HFFc6 (cell line): ENCODE results near the gene C1QTNF8. TPM values are rescaled to one million over a fixed set of nuclear protein-coding genes. Genes with fewer than 3 reads are reported as not detected.

Experiments
- DNase-seq: peaks from one replicate; pipeline ENCODE4 v3.0.0-alpha.2; 2018
- H3K27ac Mint-ChIP-seq: 2 replicates; pipeline ENCODE4 v1.8.0; 2020; ENCODE audit warnings: mild to moderate bottlenecking, mixed read lengths
- H3K27me3 Mint-ChIP-seq: 2 replicates; pipeline ENCODE4 v1.8.0; 2021; ENCODE audit warnings: mild to moderate bottlenecking, moderate library complexity, mixed read lengths; ENCODE audit not compliant: insufficient read depth
- H3K36me3 Mint-ChIP-seq: 2 replicates; pipeline ENCODE4 v1.8.0; 2021; ENCODE audit warnings: low read depth, mixed read lengths
- H3K4me1 Mint-ChIP-seq: 2 replicates; pipeline ENCODE4 v1.8.0; 2020; ENCODE audit warnings: low read depth, mixed read lengths
- H3K4me3 Mint-ChIP-seq: 2 replicates; pipeline ENCODE4 v1.8.0; 2020; ENCODE audit warnings: mild to moderate bottlenecking, moderate library complexity, mixed read lengths
- H3K9me3 Mint-ChIP-seq: 2 replicates; pipeline ENCODE4 v1.8.0; 2020; ENCODE audit warnings: mild to moderate bottlenecking, mixed read lengths
- total RNA-seq, 6 experiments: library from RNA; stranded (reverse); fragmentation: NEBNext Ultra II Directional; extraction: Animal tissue kit (Norgen Biotek cat#: 25700); gene quantifications; 2 replicates in 1 of 6; 3 replicates in 5 of 6; pipeline ENCODE4 v1.2.3, GENCODE V29; 2021
- TF ChIP-seq, protein P1 (sequence below): fragments of 200-600 bp; sonication (generic); IDR thresholded peaks from 2 replicates; pipeline ENCODE4 v1.5.0; 2021; ENCODE audit warnings: antibody characterized with exemption, mild to moderate bottlenecking

C1QTNF8 gene
- total RNA-seq, 6 experiments from 2014 or later, result not detected

DNA sequence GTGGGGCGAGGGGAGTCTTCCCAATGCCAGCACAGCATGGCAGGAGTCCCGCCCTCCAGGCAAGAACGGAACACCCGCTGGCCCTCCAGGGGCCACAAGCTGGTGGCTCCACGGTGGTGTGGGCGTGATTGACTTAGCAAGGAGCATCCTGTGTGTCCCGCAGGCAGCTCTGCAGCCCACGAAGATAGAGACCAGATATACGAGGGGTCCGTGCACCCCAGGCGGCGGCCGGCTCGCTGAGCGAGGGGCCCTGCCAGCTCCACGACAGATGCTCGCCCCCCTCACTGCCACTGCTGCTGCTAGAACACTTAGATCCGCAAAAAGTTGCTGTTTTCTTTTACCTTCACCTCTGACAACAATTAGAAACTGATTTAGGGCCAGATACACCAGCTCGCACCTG is 46.9 kb upstream of the C1QTNF8 start:
- H3K9me3 Mint-ChIP-seq, result no peaks in the 10 kb centered on the region
- H3K27me3 Mint-ChIP-seq, result peaks cover 15% of the 10 kb centered on the region
- no peak overlapping the region for H3K4me3 Mint-ChIP-seq
- no peaks in the 10 kb centered on the region for H3K4me1 Mint-ChIP-seq
- TF ChIP-seq, protein P1, sequence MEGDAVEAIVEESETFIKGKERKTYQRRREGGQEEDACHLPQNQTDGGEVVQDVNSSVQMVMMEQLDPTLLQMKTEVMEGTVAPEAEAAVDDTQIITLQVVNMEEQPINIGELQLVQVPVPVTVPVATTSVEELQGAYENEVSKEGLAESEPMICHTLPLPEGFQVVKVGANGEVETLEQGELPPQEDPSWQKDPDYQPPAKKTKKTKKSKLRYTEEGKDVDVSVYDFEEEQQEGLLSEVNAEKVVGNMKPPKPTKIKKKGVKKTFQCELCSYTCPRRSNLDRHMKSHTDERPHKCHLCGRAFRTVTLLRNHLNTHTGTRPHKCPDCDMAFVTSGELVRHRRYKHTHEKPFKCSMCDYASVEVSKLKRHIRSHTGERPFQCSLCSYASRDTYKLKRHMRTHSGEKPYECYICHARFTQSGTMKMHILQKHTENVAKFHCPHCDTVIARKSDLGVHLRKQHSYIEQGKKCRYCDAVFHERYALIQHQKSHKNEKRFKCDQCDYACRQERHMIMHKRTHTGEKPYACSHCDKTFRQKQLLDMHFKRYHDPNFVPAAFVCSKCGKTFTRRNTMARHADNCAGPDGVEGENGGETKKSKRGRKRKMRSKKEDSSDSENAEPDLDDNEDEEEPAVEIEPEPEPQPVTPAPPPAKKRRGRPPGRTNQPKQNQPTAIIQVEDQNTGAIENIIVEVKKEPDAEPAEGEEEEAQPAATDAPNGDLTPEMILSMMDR, result no peak
- H3K27ac Mint-ChIP-seq, result no peak overlapping the region
- no peak for DNase-seq
- no peaks in the 10 kb centered on the region for H3K36me3 Mint-ChIP-seq

DNA sequence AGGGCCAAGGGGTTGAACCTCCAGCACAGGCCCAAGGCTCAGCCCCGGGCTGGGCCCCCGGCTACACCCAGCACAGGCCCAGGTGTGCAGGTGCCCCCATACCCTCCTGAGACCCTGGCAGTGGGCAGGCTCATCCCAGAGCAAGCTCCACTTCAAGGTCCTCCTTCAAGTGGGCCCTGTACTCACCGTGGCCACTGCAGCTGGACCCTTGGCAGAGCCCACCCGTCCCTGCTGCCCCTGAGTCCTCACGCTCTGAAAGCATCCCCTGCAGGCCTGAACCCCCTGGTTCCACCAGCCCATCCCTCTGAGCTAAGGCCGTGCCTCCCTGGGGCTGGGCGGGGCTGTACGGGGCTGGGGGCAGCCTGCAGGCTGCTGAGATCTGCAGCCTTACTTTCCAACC is 45.7 kb upstream of the C1QTNF8 start:
- no peaks in the 10 kb centered on the region for H3K36me3 Mint-ChIP-seq
- H3K4me3 Mint-ChIP-seq, result no peak overlapping the region
- H3K27me3 Mint-ChIP-seq, result peaks cover 15% of the 10 kb centered on the region
- H3K27ac Mint-ChIP-seq, result no peak overlapping the region
- TF ChIP-seq, protein P1, result no peak
- no peaks in the 10 kb centered on the region for H3K9me3 Mint-ChIP-seq
- no peak for DNase-seq
- H3K4me1 Mint-ChIP-seq, result no peaks in the 10 kb centered on the region

DNA sequence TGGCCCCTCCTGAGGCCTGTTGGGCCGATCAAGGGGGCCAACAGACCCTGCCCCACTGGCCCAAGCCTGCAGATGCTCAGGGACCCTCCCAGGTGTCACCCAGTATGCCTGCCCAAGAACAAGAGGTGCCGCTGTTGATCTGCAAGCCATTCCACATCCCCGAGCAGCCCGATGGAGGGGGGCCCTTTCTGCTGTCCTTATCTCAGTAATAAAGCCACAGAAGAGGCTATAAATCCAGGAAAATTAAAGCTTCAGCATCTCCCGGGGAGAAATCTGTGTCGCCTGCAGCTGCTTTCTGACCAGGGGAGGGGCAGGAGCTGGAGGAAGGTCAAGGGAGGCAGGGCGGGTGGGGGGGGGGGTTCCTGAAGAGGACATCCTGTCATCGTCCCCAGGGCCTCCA is 45.1 kb upstream of the C1QTNF8 start:
- Mint-ChIP-seq H3K9me3 (no peaks in the 10 kb centered on the region), H3K4me3 (no peak overlapping the region), H3K4me1 (0 out of 2 replicates have a peak, but pooled peaks cover 3% of the 10 kb centered on the region), H3K27ac (no peak overlapping the region), H3K27me3 (peaks cover 15% of the 10 kb centered on the region), H3K36me3 (no peaks in the 10 kb centered on the region)
- TF ChIP-seq, protein P1, result no peak
- DNase-seq, result no peak

DNA sequence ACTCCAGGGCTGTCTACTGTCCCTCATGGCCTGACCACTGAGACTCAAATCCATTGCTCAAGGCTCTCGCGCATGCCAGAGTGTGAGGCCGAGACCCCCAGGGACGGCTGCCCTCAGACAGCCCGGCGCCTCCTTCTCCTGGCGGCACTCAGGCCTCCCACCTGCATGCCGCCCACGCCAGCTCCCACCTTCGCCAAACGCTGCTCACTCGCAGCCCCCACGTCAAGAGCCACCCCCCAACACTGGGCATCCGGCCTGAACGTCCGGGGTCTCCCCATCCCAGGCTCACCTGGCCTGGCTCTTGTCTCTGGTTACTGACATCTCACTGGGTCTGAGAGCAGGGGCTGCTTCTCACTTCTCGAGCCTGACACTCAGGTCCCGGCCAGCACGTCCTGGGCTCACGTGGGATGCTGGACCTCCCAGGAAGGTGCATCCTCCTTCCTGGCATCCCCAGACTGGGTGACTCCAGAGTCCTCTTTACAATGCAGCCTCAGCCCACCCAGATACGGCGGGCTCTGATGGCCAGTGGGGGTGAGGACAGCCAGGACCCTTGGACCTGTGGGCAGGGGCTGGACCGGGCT is 44.6 kb upstream of the C1QTNF8 start:
- Mint-ChIP-seq H3K27me3 (peaks cover 15% of the 10 kb centered on the region), H3K36me3 (no peaks in the 10 kb centered on the region), H3K4me3 (no peak overlapping the region), H3K4me1 (0 out of 2 replicates have a peak, but pooled peaks cover 5% of the 10 kb centered on the region), H3K27ac (no peak overlapping the region), H3K9me3 (no peaks in the 10 kb centered on the region)
- DNase-seq, result no peak
- TF ChIP-seq, protein P1, result no peak

DNA sequence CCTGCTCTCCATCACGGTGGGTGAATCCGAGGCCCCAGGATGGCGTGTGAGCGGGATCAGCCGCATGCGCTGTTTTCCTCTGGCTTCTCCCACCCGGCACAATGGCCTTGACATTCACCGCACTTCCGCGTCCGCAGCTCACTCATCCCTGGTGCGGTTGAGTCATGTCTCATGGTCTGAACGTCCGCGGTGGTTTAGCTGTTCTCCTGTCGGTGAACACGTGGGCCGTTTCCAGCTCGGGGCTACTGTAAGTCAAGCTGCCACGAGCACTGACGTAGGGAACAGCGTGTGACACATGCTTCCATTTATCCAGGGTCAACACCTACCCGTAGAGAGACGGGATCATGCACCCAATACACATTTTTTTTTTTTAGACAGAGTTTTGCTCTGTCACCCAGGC is 41.6 kb upstream of the C1QTNF8 start:
- no peak overlapping the region for H3K4me3 Mint-ChIP-seq
- no peaks in the 10 kb centered on the region for H3K36me3 Mint-ChIP-seq
- H3K9me3 Mint-ChIP-seq, result no peaks in the 10 kb centered on the region
- TF ChIP-seq, protein P1, result no peak
- peaks cover 13% of the 10 kb centered on the region for H3K27me3 Mint-ChIP-seq
- H3K27ac Mint-ChIP-seq, result no peak overlapping the region
- no peak for DNase-seq
- H3K4me1 Mint-ChIP-seq, result 0 out of 2 replicates have a peak, but pooled peaks cover 5% of the 10 kb centered on the region

DNA sequence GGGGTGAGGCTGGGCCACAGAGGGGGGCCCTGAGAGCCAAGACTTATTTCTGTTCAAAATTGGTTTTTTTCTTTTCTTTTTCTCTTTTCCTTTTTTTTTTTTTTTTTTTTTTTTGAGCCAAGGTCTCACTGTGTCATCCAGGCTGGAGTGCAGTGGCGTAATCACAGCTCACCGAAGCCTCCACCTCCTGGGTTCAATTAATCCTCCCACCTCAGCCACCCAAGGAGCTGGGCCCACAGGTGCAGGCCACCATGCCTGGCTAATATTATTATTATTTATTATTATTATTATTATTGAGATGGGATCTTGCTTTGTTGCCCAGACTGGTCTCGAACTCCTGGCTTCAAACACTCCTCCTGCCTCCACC is 39.4 kb upstream of the C1QTNF8 start:
- Mint-ChIP-seq H3K4me3 (no peak overlapping the region), H3K9me3 (no peaks in the 10 kb centered on the region), H3K4me1 (0 out of 2 replicates have a peak, but pooled peaks cover 5% of the 10 kb centered on the region), H3K27me3 (peaks cover 7% of the 10 kb centered on the region), H3K36me3 (no peaks in the 10 kb centered on the region), H3K27ac (no peak overlapping the region)
- TF ChIP-seq, protein P1, result no peak
- no peak for DNase-seq
